Measurements from ENCODE around the gene WNT9B. TPM values are rescaled to one million over a fixed set of nuclear protein-coding genes. Genes with fewer than 3 reads are reported as not detected.

WNT9B gene
- polyA plus RNA-seq, 3 donors from 2014 or later = not detected

DNA sequence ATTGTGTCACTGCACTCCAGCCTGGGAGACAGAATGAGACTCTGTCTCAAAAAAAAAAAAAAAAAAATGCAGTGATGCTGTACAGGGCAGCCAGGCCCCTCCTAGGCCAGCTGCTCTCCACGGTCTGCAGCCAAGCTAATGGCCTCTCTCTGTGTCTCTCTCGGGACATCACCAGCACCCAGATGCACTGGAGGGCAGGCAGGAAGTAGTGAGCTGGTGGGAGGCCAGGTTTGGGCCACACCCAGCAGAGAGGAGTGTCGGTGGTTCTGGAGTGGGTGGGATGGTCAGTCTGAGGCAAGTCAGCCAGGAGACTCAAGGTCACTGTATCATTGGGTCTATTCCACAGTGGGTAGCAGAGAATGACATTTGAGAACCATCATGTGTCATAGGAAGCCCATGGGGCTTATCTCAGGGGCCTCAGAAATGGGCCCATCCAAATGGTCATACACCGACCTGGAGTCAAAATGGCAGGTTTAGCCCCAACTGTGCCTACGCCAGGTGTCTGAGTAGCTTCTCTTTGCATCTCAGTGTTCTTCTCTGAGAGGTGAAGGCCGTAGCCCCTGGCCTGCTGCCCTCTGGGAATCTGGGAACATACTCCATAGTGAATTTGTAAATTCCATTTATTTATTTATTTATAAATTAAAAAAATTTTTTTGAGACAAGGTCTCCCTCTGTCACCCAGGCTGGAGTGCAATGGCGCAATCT, 22.7 kb downstream of the WNT9B start:
- no peaks in the 10 kb centered on the region for H3K36me3 Mint-ChIP-seq
- H3K27ac Mint-ChIP-seq = no peak overlapping the region
- H3K27me3 Mint-ChIP-seq (ENCODE audit: low read depth in 3 of 3) = peaks cover 0 to 5% (median 2%) of the 10 kb centered on the region in 3 donors
- no peak for DNase-seq
- peaks cover 0 to 1% of the 10 kb centered on the region in 2 donors for H3K4me1 Mint-ChIP-seq
- no peaks in the 10 kb centered on the region for H3K9me3 Mint-ChIP-seq
- no peak overlapping the region for H3K4me3 Mint-ChIP-seq

DNA sequence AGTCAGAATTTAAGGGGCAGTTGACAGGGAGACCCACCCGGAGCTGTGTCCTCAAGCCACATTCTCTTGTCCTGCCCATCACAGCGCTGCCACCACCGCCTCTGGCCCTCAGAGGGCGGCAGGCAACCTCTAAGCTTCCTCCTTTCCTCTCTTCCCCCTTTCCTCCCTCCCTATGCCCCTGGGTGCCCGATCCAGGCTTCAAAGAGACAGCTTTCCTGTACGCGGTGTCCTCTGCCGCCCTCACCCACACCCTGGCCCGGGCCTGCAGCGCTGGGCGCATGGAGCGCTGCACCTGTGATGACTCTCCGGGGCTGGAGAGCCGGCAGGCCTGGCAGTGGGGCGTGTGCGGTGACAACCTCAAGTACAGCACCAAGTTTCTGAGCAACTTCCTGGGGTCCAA, 23.5 kb downstream of the WNT9B start:
- Mint-ChIP-seq H3K27me3 (ENCODE audit: low read depth in 3 of 3) (peaks cover 0 to 5% (median 2%) of the 10 kb centered on the region in 3 donors), H3K36me3 (no peaks in the 10 kb centered on the region), H3K4me1 (peaks cover 0 to 1% of the 10 kb centered on the region in 2 donors), H3K27ac (no peak overlapping the region), H3K9me3 (no peaks in the 10 kb centered on the region), H3K4me3 (no peak overlapping the region)
- no peak for DNase-seq

DNA sequence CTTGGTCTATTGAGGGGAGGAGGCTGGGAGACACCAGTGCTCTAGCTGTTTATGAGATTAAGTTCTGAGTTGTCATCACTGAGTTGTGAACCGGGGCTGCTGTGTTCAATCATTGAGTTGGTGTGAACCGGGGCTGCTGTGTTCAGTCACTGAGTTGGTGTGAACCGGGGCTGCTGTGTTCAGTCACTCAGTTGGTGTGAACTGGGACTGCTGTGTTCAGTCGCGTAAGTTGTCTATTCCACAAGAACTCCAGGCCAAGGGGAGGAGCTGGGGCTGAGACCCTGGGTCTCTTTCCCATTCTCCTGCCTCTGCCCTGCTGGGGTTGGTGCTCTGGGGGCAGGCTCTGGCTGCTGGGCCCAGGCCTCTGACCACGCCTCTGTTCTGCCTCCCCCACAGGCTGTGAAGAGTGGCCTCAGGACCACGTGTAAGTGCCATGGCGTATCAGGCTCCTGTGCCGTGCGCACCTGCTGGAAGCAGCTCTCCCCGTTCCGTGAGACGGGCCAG, 24.5 kb downstream of the WNT9B start:
- Mint-ChIP-seq H3K27me3 (ENCODE audit: low read depth in 3 of 3) (peaks cover 0 to 5% (median 2%) of the 10 kb centered on the region in 3 donors), H3K36me3 (no peaks in the 10 kb centered on the region), H3K9me3 (no peaks in the 10 kb centered on the region), H3K27ac (no peak overlapping the region), H3K4me1 (peaks cover 0 to 1% of the 10 kb centered on the region in 2 donors), H3K4me3 (no peak overlapping the region)
- DNase-seq = no peak

DNA sequence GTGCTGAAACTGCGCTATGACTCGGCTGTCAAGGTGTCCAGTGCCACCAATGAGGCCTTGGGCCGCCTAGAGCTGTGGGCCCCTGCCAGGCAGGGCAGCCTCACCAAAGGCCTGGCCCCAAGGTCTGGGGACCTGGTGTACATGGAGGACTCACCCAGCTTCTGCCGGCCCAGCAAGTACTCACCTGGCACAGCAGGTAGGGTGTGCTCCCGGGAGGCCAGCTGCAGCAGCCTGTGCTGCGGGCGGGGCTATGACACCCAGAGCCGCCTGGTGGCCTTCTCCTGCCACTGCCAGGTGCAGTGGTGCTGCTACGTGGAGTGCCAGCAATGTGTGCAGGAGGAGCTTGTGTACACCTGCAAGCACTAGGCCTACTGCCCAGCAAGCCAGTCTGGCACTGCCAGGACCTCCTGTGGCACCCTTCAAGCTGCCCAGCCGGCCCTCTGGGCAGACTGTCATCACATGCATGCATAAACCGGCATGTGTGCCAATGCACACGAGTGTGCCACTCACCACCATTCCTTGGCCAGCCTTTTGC, 25.0 kb downstream of the WNT9B start:
- DNase-seq = no peak
- Mint-ChIP-seq H3K36me3 (no peaks in the 10 kb centered on the region), H3K4me1 (peaks cover 0 to 1% of the 10 kb centered on the region in 2 donors), H3K9me3 (no peaks in the 10 kb centered on the region), H3K27ac (no peak overlapping the region), H3K4me3 (no peak overlapping the region), H3K27me3 (ENCODE audit: low read depth in 3 of 3) (peaks cover 0 to 5% (median 2%) of the 10 kb centered on the region in 3 donors)

DNA sequence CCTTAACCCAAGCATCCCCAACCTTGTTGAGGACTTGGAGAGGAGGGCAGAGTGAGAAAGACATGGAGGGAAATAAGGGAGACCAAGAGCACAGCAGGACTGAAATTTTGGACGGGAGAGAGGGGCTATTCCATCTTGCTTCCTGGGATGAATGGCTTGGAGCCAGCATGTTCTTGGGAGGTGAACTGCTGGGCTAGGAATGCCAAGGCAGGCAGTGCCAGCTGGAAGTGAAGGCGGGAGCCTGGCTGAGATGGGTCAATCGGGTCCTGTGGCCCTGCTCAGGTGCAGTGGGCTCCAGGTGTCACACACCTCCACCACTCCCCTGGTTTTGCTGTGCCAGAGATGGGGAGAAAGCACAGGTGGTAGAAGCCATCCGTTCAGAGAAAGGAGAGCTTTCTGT, 25.5 kb downstream of the WNT9B start:
- Mint-ChIP-seq H3K9me3 (no peaks in the 10 kb centered on the region), H3K4me3 (no peak overlapping the region), H3K27ac (no peak overlapping the region)

DNA sequence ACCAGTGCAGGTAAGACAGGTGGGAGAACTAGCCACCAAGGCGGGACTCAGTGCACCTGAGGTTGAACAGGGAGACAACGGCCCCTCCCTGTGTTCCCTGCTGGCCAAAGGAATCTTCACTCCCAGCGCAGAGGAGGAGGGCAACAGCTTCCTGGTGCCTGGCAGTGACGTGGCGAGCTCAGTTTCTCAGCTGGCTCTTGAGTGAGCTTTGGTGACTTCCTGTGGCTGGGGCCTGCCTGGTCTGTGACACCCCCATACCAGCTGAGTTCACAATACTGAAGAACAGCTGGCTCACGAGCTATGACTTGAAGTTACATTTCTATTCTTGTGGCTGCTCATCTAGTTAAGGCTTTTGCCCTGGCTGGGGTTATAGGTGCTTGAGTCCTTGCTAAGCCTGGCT, 26.1 kb downstream of the WNT9B start:
- Mint-ChIP-seq H3K27ac (no peak overlapping the region), H3K9me3 (no peaks in the 10 kb centered on the region), H3K4me3 (no peak overlapping the region), H3K27me3 (ENCODE audit: low read depth in 3 of 3) (peaks cover 0 to 5% (median 2%) of the 10 kb centered on the region in 3 donors), H3K4me1 (peaks cover 0 to 1% of the 10 kb centered on the region in 2 donors), H3K36me3 (no peaks in the 10 kb centered on the region)
- no peak for DNase-seq

More for the DNA sequence above, 25.5 kb downstream of the WNT9B start:
- no peaks in the 10 kb centered on the region for H3K36me3 Mint-ChIP-seq
- H3K4me1 Mint-ChIP-seq = peaks cover 0 to 1% of the 10 kb centered on the region in 2 donors
- no peak for DNase-seq
- H3K27me3 Mint-ChIP-seq (ENCODE audit: low read depth in 3 of 3) = peaks cover 0 to 5% (median 2%) of the 10 kb centered on the region in 3 donors

DNA sequence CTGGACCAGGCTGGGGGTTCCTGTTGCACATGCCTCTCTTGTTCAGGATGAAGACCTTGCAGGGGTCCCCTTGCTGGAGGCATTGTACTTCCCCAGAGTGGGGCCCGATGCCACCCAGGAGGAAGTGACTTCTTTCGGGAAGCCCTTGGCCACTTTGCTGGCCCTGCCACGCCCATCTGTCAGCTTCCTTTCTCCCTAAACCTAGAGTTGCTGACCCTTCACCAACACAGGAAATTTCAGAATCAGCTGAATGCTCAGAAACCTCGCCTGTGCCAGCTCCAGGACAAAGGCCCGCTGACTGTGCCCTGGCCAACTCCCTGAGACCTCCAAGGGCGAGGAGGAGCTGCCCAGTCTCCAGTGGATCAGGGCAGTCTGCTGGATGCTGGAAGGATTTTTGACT, 26.7 kb downstream of the WNT9B start:
- no peaks in the 10 kb centered on the region for H3K9me3 Mint-ChIP-seq
- no peak for DNase-seq
- H3K4me1 Mint-ChIP-seq = peaks cover 0 to 1% of the 10 kb centered on the region in 2 donors
- no peaks in the 10 kb centered on the region for H3K36me3 Mint-ChIP-seq
- H3K4me3 Mint-ChIP-seq = no peak overlapping the region
- no peak overlapping the region for H3K27ac Mint-ChIP-seq
- H3K27me3 Mint-ChIP-seq (ENCODE audit: low read depth in 3 of 3) = peaks cover 0 to 5% (median 2%) of the 10 kb centered on the region in 3 donors

DNA sequence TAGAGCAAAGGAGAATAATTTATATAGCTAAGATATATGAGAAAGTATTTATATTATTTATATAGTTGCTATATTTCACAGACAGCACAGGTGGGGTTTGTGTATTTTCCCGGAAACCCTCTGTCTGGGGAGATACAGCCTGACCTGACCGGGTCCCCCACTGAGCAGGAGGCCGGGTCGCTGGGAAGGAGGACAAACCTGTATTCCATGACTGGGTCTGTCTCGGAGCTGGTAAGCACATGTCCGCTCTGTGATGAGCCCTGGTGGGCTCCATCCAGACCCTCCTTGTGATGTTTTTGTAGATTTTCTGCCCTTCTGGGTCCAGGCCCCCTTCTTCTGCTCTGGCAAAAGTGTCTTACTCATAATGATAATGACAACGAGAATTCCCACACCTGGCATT, 27.7 kb downstream of the WNT9B start:
- no peaks in the 10 kb centered on the region for H3K36me3 Mint-ChIP-seq
- DNase-seq = no peak

DNA sequence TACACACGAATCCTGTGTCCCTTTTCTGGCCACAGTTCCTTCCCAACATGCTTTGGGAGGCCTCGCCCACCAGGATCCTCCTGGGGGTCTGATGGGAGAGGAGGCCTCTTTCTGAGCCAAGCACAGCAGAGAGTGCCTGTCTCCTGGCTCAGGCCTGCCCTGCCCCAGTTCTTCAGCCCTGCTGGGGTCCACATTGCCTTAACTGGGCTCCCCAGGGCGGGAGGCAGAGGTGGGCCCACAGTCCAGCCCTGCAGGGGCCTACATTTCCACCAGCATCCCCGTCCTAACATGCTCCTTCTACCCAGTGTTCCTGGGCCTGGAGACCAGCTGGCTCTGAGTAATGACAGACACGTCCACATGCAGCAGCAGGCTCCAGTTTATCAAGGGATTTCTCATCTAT, 29.6 kb downstream of the WNT9B start:
- Mint-ChIP-seq H3K27ac (no peak overlapping the region), H3K36me3 (no peaks in the 10 kb centered on the region), H3K4me3 (no peak overlapping the region), H3K9me3 (no peaks in the 10 kb centered on the region), H3K4me1 (peaks cover 0 to 1% of the 10 kb centered on the region in 2 donors), H3K27me3 (ENCODE audit: low read depth in 3 of 3) (peaks cover 0 to 4% (median 2%) of the 10 kb centered on the region in 3 donors)
- DNase-seq = no peak

More for the DNA sequence above, 27.7 kb downstream of the WNT9B start:
- Mint-ChIP-seq H3K27me3 (ENCODE audit: low read depth in 3 of 3) (peaks cover 0 to 5% (median 2%) of the 10 kb centered on the region in 3 donors), H3K4me1 (peaks cover 0 to 1% of the 10 kb centered on the region in 2 donors), H3K4me3 (no peak overlapping the region), H3K9me3 (no peaks in the 10 kb centered on the region), H3K27ac (no peak overlapping the region)

DNA sequence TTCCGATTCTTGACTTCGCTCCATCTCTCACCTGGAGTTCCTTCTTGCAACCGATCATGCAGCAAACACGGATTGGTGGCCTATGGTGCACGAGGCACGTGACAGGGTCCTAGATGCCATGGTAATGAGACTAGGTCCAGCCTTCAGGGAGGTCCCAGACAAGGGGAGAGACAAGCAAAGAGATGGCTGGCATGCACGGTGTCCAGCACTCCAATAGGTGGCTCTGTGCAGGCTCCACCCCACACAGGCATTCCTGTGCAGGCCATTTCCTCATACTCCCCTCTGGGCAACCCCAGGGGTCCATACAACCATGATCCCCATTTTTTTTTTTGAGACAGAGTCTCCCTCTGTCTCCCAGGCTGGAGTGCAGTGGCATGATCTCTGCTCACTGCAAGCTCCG, 31.3 kb downstream of the WNT9B start:
- no peak overlapping the region for H3K4me3 Mint-ChIP-seq
- no peaks in the 10 kb centered on the region for H3K9me3 Mint-ChIP-seq
- no peak overlapping the region for H3K27ac Mint-ChIP-seq

DNA sequence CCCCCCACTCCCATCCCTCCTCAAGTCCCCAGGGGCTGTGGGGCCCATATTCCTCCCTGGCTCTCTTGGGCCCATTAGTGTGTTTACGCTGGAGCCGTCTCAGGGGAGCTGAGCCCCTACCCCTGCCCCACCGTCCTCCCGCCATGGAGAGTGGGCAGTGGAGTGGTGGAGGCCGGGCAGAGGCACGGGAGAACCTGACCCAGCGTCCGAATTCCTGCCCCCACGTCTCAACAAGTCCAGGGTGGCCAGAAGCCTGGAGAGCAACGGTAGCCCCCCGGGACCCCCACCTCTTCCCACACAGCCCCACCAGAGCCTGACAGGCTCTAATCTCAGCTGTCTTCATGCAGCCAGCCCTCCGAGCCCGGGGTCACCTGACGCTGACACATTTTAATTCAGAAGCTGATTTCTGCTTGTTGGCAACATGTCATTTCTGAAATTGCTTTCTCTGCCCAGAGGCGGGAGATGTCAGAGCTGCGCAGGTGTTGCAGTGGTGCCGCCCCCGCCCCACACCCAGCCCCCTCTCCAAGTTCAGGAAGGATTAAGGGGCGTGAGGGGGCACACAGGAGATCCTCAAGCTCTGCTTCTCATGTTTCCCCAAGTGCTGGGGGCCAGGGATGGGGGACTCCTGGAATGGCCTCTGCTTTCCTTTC, 32.6 kb downstream of the WNT9B start:
- no peak for DNase-seq
- peaks cover 0 to 3% (median 2%) of the 10 kb centered on the region in 3 donors for H3K27me3 Mint-ChIP-seq (ENCODE audit: low read depth in 3 of 3)
- H3K27ac Mint-ChIP-seq = no peak overlapping the region
- H3K4me1 Mint-ChIP-seq = no peaks in the 10 kb centered on the region
- H3K4me3 Mint-ChIP-seq = no peak overlapping the region
- no peaks in the 10 kb centered on the region for H3K9me3 Mint-ChIP-seq
- H3K36me3 Mint-ChIP-seq = no peaks in the 10 kb centered on the region

More for the DNA sequence above, 31.3 kb downstream of the WNT9B start:
- H3K36me3 Mint-ChIP-seq = no peaks in the 10 kb centered on the region
- H3K27me3 Mint-ChIP-seq (ENCODE audit: low read depth in 3 of 3) = peaks cover 0 to 4% (median 4%) of the 10 kb centered on the region in 3 donors
- H3K4me1 Mint-ChIP-seq = peaks cover 0 to 1% of the 10 kb centered on the region in 2 donors
- DNase-seq = no peak

DNA sequence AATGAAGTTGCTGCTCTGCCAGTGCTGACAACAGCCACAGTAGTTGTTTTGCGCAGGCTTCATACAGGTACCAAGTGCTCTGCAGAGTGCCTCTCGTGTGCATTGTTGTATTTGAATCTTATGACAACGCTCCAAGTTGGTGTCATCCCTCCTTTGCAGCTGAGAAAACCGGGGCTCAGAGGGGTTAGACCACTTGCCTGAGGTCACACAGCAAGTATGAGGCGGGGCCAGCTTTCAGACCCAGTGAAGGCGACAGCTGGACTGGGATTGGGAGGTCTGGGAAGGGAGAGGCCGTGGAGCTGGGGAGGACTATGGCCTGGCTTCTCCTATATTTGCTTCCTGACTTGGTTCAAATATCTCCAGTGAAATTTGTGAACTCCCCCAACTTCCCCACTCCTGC, 33.2 kb downstream of the WNT9B start:
- no peaks in the 10 kb centered on the region for H3K4me1 Mint-ChIP-seq
- DNase-seq = no peak
- H3K36me3 Mint-ChIP-seq = no peaks in the 10 kb centered on the region
- peaks cover 0 to 3% (median 2%) of the 10 kb centered on the region in 3 donors for H3K27me3 Mint-ChIP-seq (ENCODE audit: low read depth in 3 of 3)
- H3K4me3 Mint-ChIP-seq = no peak overlapping the region
- H3K27ac Mint-ChIP-seq = no peak overlapping the region
- H3K9me3 Mint-ChIP-seq = no peaks in the 10 kb centered on the region

DNA sequence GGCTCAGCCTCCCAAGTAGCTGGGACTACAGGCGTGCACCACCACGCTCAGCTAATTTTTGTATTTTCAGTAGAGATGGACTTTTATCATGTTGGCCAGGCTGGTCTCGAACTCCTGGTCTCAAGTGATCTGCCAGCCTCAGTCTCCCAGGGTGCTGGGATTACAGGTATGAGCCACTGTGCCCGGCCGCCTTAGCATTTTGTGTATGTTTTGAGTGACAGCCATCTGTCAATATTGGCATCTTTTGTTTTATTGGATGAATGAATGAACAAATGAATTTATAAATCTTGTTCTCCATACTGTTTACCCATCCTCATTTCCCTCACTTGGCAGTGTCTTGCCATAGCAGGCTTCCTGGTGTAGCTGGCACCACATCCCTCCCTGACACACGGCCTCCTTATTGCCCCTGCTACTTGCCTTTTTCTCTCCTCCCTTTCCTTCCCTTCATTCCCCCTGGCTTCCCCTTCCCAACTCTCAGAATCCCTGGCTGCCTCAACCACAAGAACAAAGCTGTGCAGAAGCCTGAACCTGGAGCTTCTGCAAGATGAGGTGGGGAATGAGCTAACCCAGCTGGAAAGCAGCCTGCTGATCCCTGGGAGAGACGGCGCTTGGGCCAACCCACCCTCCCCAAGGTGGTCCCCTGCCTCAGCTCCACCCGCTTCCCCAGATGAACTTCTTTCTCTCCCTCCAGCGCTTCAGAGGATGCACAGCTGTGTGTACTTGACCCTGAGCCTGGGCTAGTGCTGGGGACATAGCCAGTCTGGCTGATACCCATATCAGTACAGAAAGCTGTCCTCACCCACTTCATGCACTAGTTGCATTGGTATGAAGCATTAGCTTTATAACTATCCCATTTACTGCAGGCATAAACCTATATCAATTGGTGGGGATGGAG, 34.3 kb downstream of the WNT9B start:
- no peaks in the 10 kb centered on the region for H3K9me3 Mint-ChIP-seq
- no peak for DNase-seq
- H3K27ac Mint-ChIP-seq = no peak overlapping the region
- no peaks in the 10 kb centered on the region for H3K36me3 Mint-ChIP-seq
- H3K27me3 Mint-ChIP-seq (ENCODE audit: low read depth in 3 of 3) = peaks cover 0 to 3% (median 2%) of the 10 kb centered on the region in 3 donors
- no peaks in the 10 kb centered on the region for H3K4me1 Mint-ChIP-seq
- H3K4me3 Mint-ChIP-seq = no peak overlapping the region

Measured in immature natural killer cell (primary cell).